Esophagus muscularis mucosa (tissue), 4 donors: ENCODE data around the gene PDGFD. TPM values are rescaled to one million over a fixed set of nuclear protein-coding genes. Genes with fewer than 3 reads are reported as not detected.

Source experiments
- DNase-seq: peaks from one replicate; pipeline ENCODE4 v3.0.0-alpha.2; 2017; ENCODE audit errors: extremely low spot score
- H3K27ac ChIP-seq, 4 donors: fragments of 200-600 bp; sonication (generic); replicated peaks in 1 of 4; 1 replicate in 3 of 4; 2 replicates in 1 of 4; pipeline ENCODE4 v1.5.1; 2016 to 2019; ENCODE audit warnings: mild to moderate bottlenecking in 1 of 4
- H3K27me3 ChIP-seq, 4 donors: fragments of 200-600 bp; sonication (generic); one replicate each; pipeline versions ENCODE4 v1.5.1 to v1.6.0; 2016 to 2019
- H3K36me3 ChIP-seq, 4 donors: fragments of 200-600 bp; sonication (generic); one replicate each; pipeline ENCODE4 v1.5.1; 2016 to 2019
- H3K4me1 ChIP-seq, 4 donors: fragments of 200-600 bp; sonication (generic); one replicate each; pipeline ENCODE4 v1.5.1; 2016 to 2019
- H3K4me3 ChIP-seq, 4 donors: fragments of 200-600 bp; sonication (generic); 1 replicate in 2 of 4; 2 replicates in 2 of 4; pipeline ENCODE4 v1.5.1; 2016 to 2019; ENCODE audit warnings: mild to moderate bottlenecking in 4 of 4, moderate library complexity in 1 of 4
- H3K9me3 ChIP-seq, 4 donors: fragments of 200-600 bp; sonication (generic); 1 replicate in 3 of 4; 2 replicates in 1 of 4; pipeline ENCODE4 v1.5.1; 2016 to 2019
- CTCF ChIP-seq, 3 experiments: fragments of 200-600 bp in 2 of 3; fragments of 450-650 bp in 1 of 3; sonication (generic) in 2 of 3; IDR thresholded peaks; one replicate each; pipeline ENCODE4 v1.5.1; 2017 to 2019; ENCODE audit warnings: antibody characterized with exemption in 3 of 3, mild to moderate bottlenecking in 2 of 3, moderate library complexity in 1 of 3
- EP300 ChIP-seq: sonication (generic); formaldehyde crosslinking; IDR thresholded peaks from one replicate; pipeline ENCODE4 v1.6.1; 2017; ENCODE audit warnings: antibody characterized with exemption
- POLR2A ChIP-seq: fragments of 450-650 bp; IDR thresholded peaks from one replicate; pipeline ENCODE4 v1.6.1; 2017; ENCODE audit warnings: antibody characterized with exemption, moderate library complexity, mild to moderate bottlenecking, low read depth
- POLR2AphosphoS5 ChIP-seq, 2 donors: sonication (generic); formaldehyde crosslinking; IDR thresholded peaks; one replicate each; pipeline ENCODE4 v1.6.1; 2017; ENCODE audit warnings: antibody characterized with exemption in 2 of 2
- WGBS: methylation state at CpG from one replicate; pipeline ENCODE4 v1.1.5; 2018; 5-methylcytosine and 5-hydroxymethylcytosine counted together
- intact Hi-C: fragments of 100-400 bp; cut with DNase I; formaldehyde crosslinking; loops from one replicate; pipeline ENCODE4 v1.15.1; 2023
- total RNA-seq, 4 donors: library from RNA; depleted of rRNA; stranded (reverse); fragments of >200 nt; gene quantifications; one replicate each; pipeline versions ENCODE4 v1.1.0 to v1.2.1, GENCODE V29; 2016

The PDGFD gene
- total RNA-seq, 4 donors from 2014 or later: 4.2 to 8.6 (median 6.5) TPM

GRCh38 chr11:103949781-103950180 is 214.2 kb downstream of the PDGFD start:
- Histone ChIP-seq H3K9me3 (no peaks in the 10 kb centered on the region), H3K36me3 (no peaks in the 10 kb centered on the region), H3K4me3 (no peak overlapping the region), H3K4me1 (peaks cover 2 to 22% (median 15%) of the 10 kb centered on the region in 4 donors), H3K27me3 (no peaks in the 10 kb centered on the region), H3K27ac (no peak overlapping the region)
- DNase-seq: no peak
- TF ChIP-seq POLR2AphosphoS5 (IDR thresholded peaks at IDR 0.05) (no peak), EP300 (no peak), CTCF (IDR thresholded peaks at IDR 0.05) (no peak), POLR2A (no peak)
- intact Hi-C loops: no loop called here
- 90% methylated on average over 5 of the region's 5 CpGs for WGBS

- no peaks in the 10 kb centered on the region for H3K27me3 ChIP-seq
- H3K36me3 ChIP-seq: no peaks in the 10 kb centered on the region
- H3K27ac ChIP-seq: no peak overlapping the region
- H3K4me3 ChIP-seq: no peak overlapping the region
- 44% methylated on average over 2 of the region's 2 CpGs for WGBS
- DNase-seq: no peak
- peaks cover 2 to 22% (median 15%) of the 10 kb centered on the region in 4 donors for H3K4me1 ChIP-seq
- intact Hi-C loops: no loop called here
- H3K9me3 ChIP-seq: no peaks in the 10 kb centered on the region
- no peak for TF ChIP-seq EP300
- TF ChIP-seq CTCF (IDR thresholded peaks at IDR 0.05): no peak
Observed at GRCh38 chr11:103948187-103948763, 215.7 kb downstream of the PDGFD start.

- Histone ChIP-seq H3K4me3 (no peak overlapping the region), H3K27me3 (no peaks in the 10 kb centered on the region), H3K9me3 (no peaks in the 10 kb centered on the region), H3K4me1 (peaks cover 2 to 22% (median 16%) of the 10 kb centered on the region in 4 donors), H3K36me3 (no peaks in the 10 kb centered on the region), H3K27ac (peak overlapping the region in 2 of 4 donors; percentile 18 to 50)
- 31% methylated on average over 2 of the region's 2 CpGs for WGBS
- DNase-seq: no peak
- intact Hi-C loops: no loop called here
- no peak for TF ChIP-seq EP300
- TF ChIP-seq CTCF (IDR thresholded peaks at IDR 0.05): no peak
- peak in 1 of 2 donors; percentile 21 for TF ChIP-seq POLR2AphosphoS5 (IDR thresholded peaks at IDR 0.05)
Observed at GRCh38 chr11:103947546-103947919, 216.4 kb downstream of the PDGFD start.

GRCh38 chr11:103946793-103947545 is 217.0 kb downstream of the PDGFD start:
- peaks cover 2 to 22% (median 18%) of the 10 kb centered on the region in 4 donors for H3K4me1 ChIP-seq
- peak overlapping the region in 2 of 4 donors; percentile 18 to 50 for H3K27ac ChIP-seq
- H3K9me3 ChIP-seq: no peaks in the 10 kb centered on the region
- no peak for TF ChIP-seq POLR2A
- TF ChIP-seq CTCF (IDR thresholded peaks at IDR 0.05): no peak
- no peak for TF ChIP-seq EP300
- no peak for TF ChIP-seq POLR2AphosphoS5 (IDR thresholded peaks at IDR 0.05)
- H3K36me3 ChIP-seq: no peaks in the 10 kb centered on the region
- 38% methylated on average over 3 of the region's 3 CpGs for WGBS
- H3K4me3 ChIP-seq: no peak overlapping the region
- no peaks in the 10 kb centered on the region for H3K27me3 ChIP-seq
- no peak for DNase-seq
- intact Hi-C loops: no loop called here
